Prostate gland (tissue), 2 donors: Measurements from ENCODE around the gene GABBR2. TPM values are rescaled to one million over a fixed set of nuclear protein-coding genes. Genes with fewer than 3 reads are reported as not detected.

Experiments used
- DNase-seq: peaks from one replicate; pipeline ENCODE4 v3.0.0-alpha.2; 2019; ENCODE audit warnings: low spot score
- H3K27ac ChIP-seq, 2 donors: fragments of 200-600 bp; sonication (generic); 2 replicates each; pipeline ENCODE4 v1.5.1; 2017 to 2019
- H3K27me3 ChIP-seq: fragments of 200-600 bp; sonication (generic); replicated peaks from 2 replicates; pipeline ENCODE4 v1.5.1; 2019; ENCODE audit not compliant: insufficient read depth
- H3K36me3 ChIP-seq, 2 donors: fragments of 200-600 bp; sonication (generic); 1 replicate in 1 of 2; 2 replicates in 1 of 2; pipeline versions ENCODE4 v1.5.1 to v1.8.1; 2017 to 2019
- H3K4me1 ChIP-seq: fragments of 200-600 bp; sonication (generic); replicated peaks from 2 replicates; pipeline ENCODE4 v1.5.1; 2019
- H3K4me3 ChIP-seq, 2 donors: fragments of 200-600 bp; sonication (generic); 2 replicates each; pipeline ENCODE4 v1.5.1; 2017 to 2019
- H3K9me3 ChIP-seq: fragments of 200-600 bp; sonication (generic); 2 replicates; pipeline ENCODE4 v1.5.1; 2017
- CTCF ChIP-seq, 4 experiments: fragments of 200-600 bp in 2 of 4; fragments of 450-650 bp in 2 of 4; sonication (generic) in 2 of 4; IDR thresholded peaks; 1 replicate in 3 of 4; 2 replicates in 1 of 4; pipeline ENCODE4 v1.5.1; 2016 to 2019; ENCODE audit warnings: antibody characterized with exemption in 4 of 4, mild to moderate bottlenecking in 2 of 4, moderate library complexity in 2 of 4
- POLR2A ChIP-seq: fragments of 450-650 bp; IDR thresholded peaks from one replicate; pipeline ENCODE4 v1.6.1; 2016; ENCODE audit warnings: antibody characterized with exemption, mild to moderate bottlenecking
- POLR2AphosphoS5 ChIP-seq: sonication (generic); formaldehyde crosslinking; IDR thresholded peaks from one replicate; pipeline ENCODE4 v1.6.1; 2017; ENCODE audit warnings: antibody characterized with exemption
- WGBS: methylation state at CpG from one replicate; pipeline ENCODE4 v1.1.5; 2018; 5-methylcytosine and 5-hydroxymethylcytosine counted together
- intact Hi-C: fragments of 100-400 bp; cut with DNase I; formaldehyde crosslinking; loops from one replicate; pipeline ENCODE4 v1.14.2; 2022
- total RNA-seq, 2 donors: library from RNA; depleted of rRNA; stranded (reverse); fragments of >200 nt; gene quantifications; one replicate each; pipeline ENCODE4 v1.1.0, GENCODE V29; 2016

The GABBR2 gene
- total RNA-seq, 2 donors from 2014 or later = 0.97 TPM; not detected in 1

- intact Hi-C loops = no loop called here
- no peaks in the 10 kb centered on the region for H3K4me1 ChIP-seq
- H3K27me3 ChIP-seq = no peaks in the 10 kb centered on the region
- TF ChIP-seq POLR2AphosphoS5 = no peak
- TF ChIP-seq POLR2A = no peak
- TF ChIP-seq CTCF (IDR thresholded peaks at IDR 0.05) = no peak
- H3K4me3 ChIP-seq = no peak overlapping the region
- no peaks in the 10 kb centered on the region for H3K9me3 ChIP-seq
- no peak overlapping the region for H3K27ac ChIP-seq
- no peak for DNase-seq
- no peaks in the 10 kb centered on the region for H3K36me3 ChIP-seq
- WGBS = 82% methylated on average over 5 of the region's 5 CpGs
These were observed 38.7 kb upstream of the GABBR2 start for GRCh38 chr9:98747476-98747875.

- no peak for DNase-seq
- Histone ChIP-seq H3K4me1 (no peaks in the 10 kb centered on the region), H3K36me3 (no peaks in the 10 kb centered on the region), H3K27ac (no peak overlapping the region), H3K27me3 (no peaks in the 10 kb centered on the region), H3K4me3 (no peak overlapping the region), H3K9me3 (no peaks in the 10 kb centered on the region)
- intact Hi-C loops = no loop called here
- WGBS = 90% methylated on average over 7 of the region's 7 CpGs
- TF ChIP-seq POLR2A (no peak), CTCF (IDR thresholded peaks at IDR 0.05) (no peak), POLR2AphosphoS5 (no peak)
These were observed 36.7 kb upstream of the GABBR2 start for GRCh38 chr9:98745470-98745869.

GRCh38 chr9:98743818-98744611, 35.3 kb upstream of the GABBR2 start:
- intact Hi-C loops = no loop called here
- TF ChIP-seq CTCF (IDR thresholded peaks at IDR 0.05) = no peak
- no peak for TF ChIP-seq POLR2AphosphoS5
- no peak for TF ChIP-seq POLR2A
- no peaks in the 10 kb centered on the region for H3K9me3 ChIP-seq
- no peaks in the 10 kb centered on the region for H3K27me3 ChIP-seq
- WGBS = 91% methylated on average over 14 of the region's 14 CpGs
- H3K4me3 ChIP-seq = no peak overlapping the region
- no peaks in the 10 kb centered on the region for H3K4me1 ChIP-seq
- no peaks in the 10 kb centered on the region for H3K36me3 ChIP-seq
- no peak for DNase-seq
- no peak overlapping the region for H3K27ac ChIP-seq

GRCh38 chr9:98743329-98743728, 34.6 kb upstream of the GABBR2 start:
- Histone ChIP-seq H3K4me3 (no peak overlapping the region), H3K27ac (no peak overlapping the region), H3K9me3 (no peaks in the 10 kb centered on the region), H3K4me1 (no peaks in the 10 kb centered on the region), H3K36me3 (no peaks in the 10 kb centered on the region), H3K27me3 (no peaks in the 10 kb centered on the region)
- intact Hi-C loops = no loop called here
- no peak for DNase-seq
- TF ChIP-seq POLR2AphosphoS5 (no peak), CTCF (IDR thresholded peaks at IDR 0.05) (no peak), POLR2A (no peak)
- WGBS = 88% methylated on average over 2 of the region's 2 CpGs
